K562 (cell line): ENCODE data around the gene SIGLEC1. TPM values are rescaled to one million over a fixed set of nuclear protein-coding genes. Genes with fewer than 3 reads are reported as not detected.

Experiments used
- ATAC-seq: fragments of 200-7000 bp; cut with Tn5 transposase; 3 replicates; pipeline ENCODE4 v1.9.1; 2020; ENCODE audit warnings: moderate library complexity
- BruUV-seq: library from RNA; stranded (reverse); fragments of 400-500 nt; replicated peaks from 2 replicates; lab custom pipeline; 2021; lab: Mats Ljungman, UMichigan
- CTCF ChIA-PET: fragments of 300-600 bp; formaldehyde crosslinking; extraction: SDS; loops from one replicate; lab custom pipeline; 2021; ENCODE audit warnings: low intra/inter-chr PET ratio; lab: Yijun Ruan, JAX
- POLR2A ChIA-PET: fragments of 300-600, 350-650 bp; sonication (Branson Sonifier 250); formaldehyde crosslinking; extraction: SDS; loops from one replicate; lab custom pipeline; 2021; ENCODE audit warnings: antibody characterized with exemption, inconsistent platforms; lab: Yijun Ruan, JAX
- DNase-seq, 4 experiments: peaks; one replicate each; pipeline versions ENCODE4 v3.0.0 to v3.0.0-alpha.2; 2011 to 2018; ENCODE audit warnings: low spot score in 3 of 4, mixed read lengths in 3 of 4; ENCODE audit errors: extremely low read depth in 1 of 4
- FAIRE-seq: peaks from 2 replicates; lab custom pipeline; 2011; peaks lifted over from hg19 to GRCh38; lab: Jason Lieb, UNC
- H2AFZ ChIP-seq: 2 replicates; pipeline ENCODE4 v1.6.0; 2011; ENCODE audit warnings: low read depth, low read length, control low read depth, inconsistent platforms
- H3K27ac ChIP-seq: fragments of 200-600 bp; 3 replicates; pipeline ENCODE4 v1.8.0; 2011; ENCODE audit warnings: low read depth, mild to moderate bottlenecking, control low read depth, inconsistent platforms, low read length, moderate library complexity, mixed read lengths; ENCODE audit errors: extremely low read depth
- H3K27me3 ChIP-seq, 2 experiments: fragments of 300-600 bp in 1 of 2; 2 replicates in 1 of 2; 3 replicates in 1 of 2; pipeline versions ENCODE4 v1.6.0 to v1.8.0; 2011; ENCODE audit warnings: inconsistent platforms in 2 of 2, low read length in 2 of 2, mild to moderate bottlenecking in 1 of 2, mixed read lengths in 1 of 2, moderate library complexity in 1 of 2; ENCODE audit not compliant: control insufficient read depth in 2 of 2, insufficient read depth in 2 of 2
- H3K36me3 ChIP-seq: fragments of 300-600 bp; 3 replicates; pipeline ENCODE4 v1.8.0; 2011; ENCODE audit warnings: mild to moderate bottlenecking, low read length, inconsistent platforms; ENCODE audit not compliant: control insufficient read depth, insufficient read depth
- H3K4me1 ChIP-seq, 2 experiments: fragments of 200-600 bp in 1 of 2; replicated peaks in 1 of 2; 2 replicates in 1 of 2; 3 replicates in 1 of 2; pipeline versions ENCODE4 v1.5.1 to v1.8.0; 2011; ENCODE audit warnings: inconsistent platforms in 2 of 2, low read length in 2 of 2, mild to moderate bottlenecking in 1 of 2, mixed read lengths in 1 of 2, moderate library complexity in 1 of 2; ENCODE audit not compliant: control insufficient read depth in 2 of 2, insufficient read depth in 2 of 2
- H3K4me2 ChIP-seq: 2 replicates; pipeline ENCODE4 v1.6.1; 2011; ENCODE audit warnings: low read length, control low read depth, inconsistent platforms, mixed read lengths; ENCODE audit not compliant: insufficient read depth
- H3K4me3 ChIP-seq: fragments of 200-600 bp; sonication (generic), shearing (Covaris generic); 2 replicates; pipeline ENCODE4 v1.5.1; 2016; ENCODE audit warnings: control low read depth, inconsistent platforms
- H3K79me2 ChIP-seq: fragments of 200-600 bp; 3 replicates; pipeline ENCODE4 v1.8.0; 2011; ENCODE audit warnings: low read length, inconsistent platforms; ENCODE audit not compliant: control insufficient read depth, insufficient read depth
- H3K9ac ChIP-seq, 2 experiments: 2 replicates each; pipeline versions ENCODE4 v1.6.0 to v1.6.1; 2011; ENCODE audit warnings: low read depth in 2 of 2, low read length in 2 of 2, control low read depth in 1 of 2, inconsistent platforms in 1 of 2, mild to moderate bottlenecking in 1 of 2, mixed read lengths in 1 of 2; ENCODE audit not compliant: insufficient read depth in 1 of 2
- H3K9me1 ChIP-seq: one replicate; pipeline ENCODE4 v1.6.0; 2011; ENCODE audit warnings: inconsistent platforms, mild to moderate bottlenecking, low read length, moderate library complexity; ENCODE audit not compliant: control insufficient read depth, insufficient read depth
- H3K9me3 ChIP-seq: replicated peaks from 2 replicates; pipeline ENCODE4 v1.5.1; 2011; ENCODE audit warnings: low read depth, low read length, inconsistent platforms; ENCODE audit not compliant: control insufficient read depth, insufficient read depth
- H4K20me1 ChIP-seq: replicated peaks from 2 replicates; pipeline ENCODE4 v1.6.1; 2011; ENCODE audit warnings: low read length, inconsistent platforms, mixed read lengths; ENCODE audit not compliant: control insufficient read depth, insufficient read depth
- CBFA2T3 ChIP-seq: fragments of 450-650 bp; IDR thresholded peaks from 2 replicates; pipeline ENCODE4 v1.6.1; 2017
- CREB3L1 ChIP-seq: fragments of 450-650 bp; IDR thresholded peaks from 2 replicates; pipeline ENCODE4 v1.6.1; 2014; ENCODE audit warnings: low read depth, mild to moderate bottlenecking, moderate library complexity, borderline replicate concordance
- DMBX1 ChIP-seq: fragments of 250-450 bp; sonication (Bioruptor Pico); IDR thresholded peaks from 2 replicates; pipeline ENCODE4 v1.8.0; 2022; ENCODE audit warnings: inconsistent platforms, mild to moderate bottlenecking, moderate library complexity, borderline replicate concordance
- KDM1A ChIP-seq, 2 experiments: fragments of 450-650 bp; IDR thresholded peaks; 2 replicates each; pipeline ENCODE4 v1.6.1; 2016; ENCODE audit warnings: mild to moderate bottlenecking in 2 of 2
- MAX ChIP-seq: sonication (generic); formaldehyde crosslinking; IDR thresholded peaks from 2 replicates; pipeline ENCODE4 v1.9.0; 2022; ENCODE audit warnings: mild to moderate bottlenecking, missing genetic modification reagents
- MCM5 ChIP-seq: fragments of 450-650 bp; IDR thresholded peaks from 2 replicates; pipeline ENCODE4 v1.6.1; 2016; ENCODE audit warnings: low read depth
- MTA3 ChIP-seq: fragments of 450-650 bp; formaldehyde crosslinking; IDR thresholded peaks from 2 replicates; pipeline ENCODE4 v1.6.1; 2017; ENCODE audit warnings: mild to moderate bottlenecking, borderline replicate concordance
- MYC ChIP-seq, 2 experiments: fragments of 250-450 bp in 1 of 2; sonication (Bioruptor Pico) in 1 of 2; IDR thresholded peaks; 2 replicates each; pipeline versions ENCODE4 v1.5.1 to v1.6.1; 2012 to 2021; ENCODE audit warnings: low read depth in 2 of 2, borderline replicate concordance in 1 of 2, improper control_type of control experiment in 1 of 2, low read length in 1 of 2, mild to moderate bottlenecking in 1 of 2, moderate library complexity in 1 of 2
- RUNX1 ChIP-seq: sonication (generic); IDR thresholded peaks from 2 replicates; pipeline ENCODE4 v1.6.1; 2016; ENCODE audit warnings: antibody characterized with exemption, low read depth
- SMARCE1 ChIP-seq: fragments of 450-650 bp; IDR thresholded peaks from 2 replicates; pipeline ENCODE4 v1.7.1; 2016; ENCODE audit warnings: mild to moderate bottlenecking
- ZNF318 ChIP-seq, 2 experiments: fragments of 450-650 bp; IDR thresholded peaks; 2 replicates each; pipeline ENCODE4 v1.6.1; 2016; ENCODE audit warnings: mild to moderate bottlenecking in 2 of 2, borderline replicate concordance in 1 of 2, low read depth in 1 of 2, moderate library complexity in 1 of 2
- WGBS: fragments of 100-300 bp; shearing (Covaris generic); methylation state at CpG from one replicate; pipeline ENCODE4 v1.1.6; 2016; ENCODE audit warnings: low coverage, mixed read lengths; ENCODE audit not compliant: insufficient coverage; ENCODE audit errors: missing lambda C conversion rate; 5-methylcytosine and 5-hydroxymethylcytosine counted together
- in situ Hi-C: fragments of 300-500 bp; cut with MboI; formaldehyde crosslinking; loops from 4 replicates; pipeline ENCODE4 v1.15.0; 2018; ENCODE audit warnings: inconsistent platforms, mixed read lengths
- intact Hi-C: fragments of 100-400 bp; cut with micrococcal nuclease; formaldehyde crosslinking; loops from 2 replicates; pipeline ENCODE4 v1.14.2; 2022
- polyA plus RNA-seq, 8 experiments: library from polyadenylated mRNA; depleted of rRNA in 4 of 8; stranded (reverse) in 5 of 8; unstranded in 3 of 8; fragments of >200 nt; fragmentation: Nextera tagmentation in 2 of 8; fragmentation: Illumina TruSeq in 1 of 8; extraction: Ambion mirVana in 2 of 8; extraction: Trizol in 1 of 8; gene quantifications; 2 replicates each; pipeline versions ENCODE4 v1.2.1 to v1.2.3, GENCODE V29; 2011 to 2014; ENCODE audit warnings: inconsistent platforms in 1 of 8, missing spikeins in 1 of 8
- total RNA-seq, 7 experiments: library from RNA; depleted of rRNA in 6 of 7; stranded (reverse); fragments of >200 nt in 6 of 7; fragmentation: Illumina TruSeq in 2 of 7; extraction: Trizol in 2 of 7; gene quantifications; 2 replicates each; pipeline versions ENCODE4 v1.2.1 to v1.2.3, GENCODE V29; 2011 to 2021; ENCODE audit warnings: low replicate concordance in 1 of 7

The SIGLEC1 gene
- total and polyA plus RNA-seq, 9 of the 15 experiments (the other 6 are each of a cell fraction or from before 2014, with no cell fraction given), result 0.05 to 0.07 TPM; not detected in 7

GRCh38 chr20:3738111-3739053 is 26.0 kb upstream of the SIGLEC1 start:
- Histone ChIP-seq H3K9ac (no peak overlapping the region), H3K4me1 (peaks cover 3 to 20% of the 10 kb centered on the region in 2 experiments; a peak in 3 of 5 replicates), H4K20me1 (no peaks in the 10 kb centered on the region), H3K9me1 (no peaks in the 10 kb centered on the region), H3K4me3 (no peak overlapping the region), H3K27me3 (no peaks in the 10 kb centered on the region), H3K4me2 (no peak overlapping the region), H3K79me2 (no peaks in the 10 kb centered on the region), H3K36me3 (no peaks in the 10 kb centered on the region), H3K9me3 (no peaks in the 10 kb centered on the region), H3K27ac (no peak overlapping the region), H2AFZ (no peak overlapping the region)
- no peak for DNase-seq
- 24% methylated on average over 10 of the region's 11 CpGs for WGBS
- no peak for FAIRE-seq
- ATAC-seq, result no peak
- in situ Hi-C loops (no loop called here), intact Hi-C loops (no loop called here)
- BruUV-seq, result no TSS peak
- POLR2A ChIA-PET, result no interaction called here
- CTCF ChIA-PET, result interaction anchor here (0.6 kb wide), 1 partner anchor 51 kb away, joined by 4 read pairs; no protein-coding TSS in a partner anchor
- TF ChIP-seq MCM5 (no peak), ZNF318 (IDR thresholded peaks at IDR 0.05; ENCODE audit: borderline replicate concordance in 1 of 2, low read depth in 1 of 2) (no peak), MAX (no peak), MYC (IDR thresholded peaks at IDR 0.05; ENCODE audit: low read depth, low read length) (no peak), MYC (CRISPR knock-in tag; IDR thresholded peaks at IDR 0.05; ENCODE audit: borderline replicate concordance, low read depth) (no peak), DMBX1 (CRISPR knock-in tag) (no peak), KDM1A (IDR thresholded peaks at IDR 0.05) (no peak), MTA3 (no peak), SMARCE1 (no peak), RUNX1 (no peak), CREB3L1 (no peak), CBFA2T3 (peak; percentile 3; the same call in 1 of the 2 replicates)
